B cell (primary cell): ENCODE measurements around the gene SLC9A9. TPM values are rescaled to one million over a fixed set of nuclear protein-coding genes. Genes with fewer than 3 reads are reported as not detected.

Experiments used
- ATAC-seq: fragments of 200-7000 bp; cut with Tn5 transposase; one replicate; pipeline ENCODE4 v1.10.0; 2021; ENCODE audit warnings: low read depth, mild to moderate bottlenecking, moderate number of reproducible peaks, moderate library complexity
- CTCF ChIA-PET: fragments of 350-600 bp; sonication (Branson Sonifier 250); formaldehyde crosslinking; loops from one replicate; lab custom pipeline; 2021; ENCODE audit warnings: antibody characterized with exemption, inconsistent platforms; lab: Charles Lee
- POLR2A ChIA-PET: fragments of 350-600 bp; sonication (Branson Sonifier 250); formaldehyde crosslinking; loops from one replicate; lab custom pipeline; 2021; ENCODE audit warnings: antibody characterized with exemption; lab: Charles Lee
- DNase-seq: peaks from one replicate; pipeline ENCODE4 v3.0.0; 2013
- H2AFZ ChIP-seq: 2 replicates; pipeline ENCODE4 v1.6.1; 2012; ENCODE audit warnings: mild to moderate bottlenecking, low read depth, low read length; ENCODE audit not compliant: insufficient read depth, poor library complexity, severe bottlenecking
- H3K27ac ChIP-seq, 2 donors: 1 replicate in 1 of 2; 2 replicates in 1 of 2; pipeline ENCODE4 v1.5.1; 2012 to 2013; ENCODE audit warnings: low read length in 2 of 2, mild to moderate bottlenecking in 2 of 2, moderate library complexity in 1 of 2
- H3K27me3 ChIP-seq, 4 experiments: fragments of 200-600 bp in 1 of 4; sonication (generic) in 1 of 4; replicated peaks in 1 of 4; 1 replicate in 2 of 4; 2 replicates in 2 of 4; pipeline versions ENCODE4 v1.6.1 to v1.7.0; 2013 to 2016; ENCODE audit warnings: low read length in 3 of 4, mild to moderate bottlenecking in 2 of 4, mixed read lengths in 1 of 4, moderate library complexity in 1 of 4; ENCODE audit not compliant: insufficient read depth in 4 of 4, control insufficient read depth in 3 of 4; ENCODE audit errors: control extremely low read depth in 1 of 4
- H3K36me3 ChIP-seq, 2 experiments: replicated peaks in 1 of 2; 1 replicate in 1 of 2; 2 replicates in 1 of 2; pipeline versions ENCODE4 v1.6.1 to v1.7.1; 2013; ENCODE audit warnings: low read length in 1 of 2; ENCODE audit not compliant: insufficient read depth in 2 of 2, control insufficient read depth in 1 of 2; ENCODE audit errors: control extremely low read depth in 1 of 2, extremely low read depth in 1 of 2
- H3K4me1 ChIP-seq, 2 donors: fragments of 200-600 bp in 1 of 2; sonication (generic) in 1 of 2; 1 replicate in 1 of 2; 2 replicates in 1 of 2; pipeline versions ENCODE4 v1.5.1 to v1.6.1; 2013 to 2017; ENCODE audit warnings: low read length in 2 of 2; ENCODE audit not compliant: control insufficient read depth in 2 of 2, insufficient read depth in 2 of 2
- H3K4me2 ChIP-seq: replicated peaks from 2 replicates; pipeline ENCODE3; 2012; ENCODE audit warnings: mild to moderate bottlenecking, low read depth, low read length; ENCODE audit not compliant: poor library complexity, severe bottlenecking
- H3K4me3 ChIP-seq, 5 experiments: fragments of 200-600 bp in 1 of 5; sonication (generic) in 1 of 5; 1 replicate in 3 of 5; 2 replicates in 2 of 5; pipeline versions ENCODE4 v1.5.1 to v1.7.0; 2011 to 2016; ENCODE audit warnings: low read length in 4 of 5, mild to moderate bottlenecking in 4 of 5, low read depth in 2 of 5, control low read depth in 1 of 5, moderate library complexity in 1 of 5; ENCODE audit not compliant: insufficient read depth in 1 of 5; ENCODE audit errors: control extremely low read depth in 1 of 5, extremely low read depth in 1 of 5
- H3K79me2 ChIP-seq: fragments of 200-600 bp; sonication (generic); one replicate; pipeline ENCODE4 v1.6.0; 2016; ENCODE audit warnings: low read length; ENCODE audit not compliant: control insufficient read depth, insufficient read depth
- H3K9ac ChIP-seq: fragments of 200-600 bp; sonication (generic); 2 replicates; pipeline ENCODE4 v1.6.1; 2017; ENCODE audit warnings: mild to moderate bottlenecking, low read length, moderate library complexity
- H3K9me3 ChIP-seq, 3 donors: one replicate each; pipeline versions ENCODE4 v1.6.1 to v1.7.1; 2013; ENCODE audit warnings: low read length in 2 of 3; ENCODE audit not compliant: control insufficient read depth in 2 of 3, insufficient read depth in 1 of 3; ENCODE audit errors: control extremely low read depth in 1 of 3
- H4K20me1 ChIP-seq: 2 replicates; pipeline ENCODE4 v1.6.0; 2012; ENCODE audit warnings: mild to moderate bottlenecking, low read length; ENCODE audit not compliant: insufficient read depth, control insufficient read depth, poor library complexity, severe bottlenecking
- H3K27ac Mint-ChIP-seq: one replicate; pipeline ENCODE4 v1.8.0; 2021; ENCODE audit warnings: mixed read lengths
- H3K27me3 Mint-ChIP-seq: one replicate; pipeline ENCODE4 v1.8.0; 2021; ENCODE audit warnings: mixed read lengths
- H3K4me1 Mint-ChIP-seq: one replicate; pipeline ENCODE4 v1.8.0; 2021; ENCODE audit warnings: mixed read lengths
- H3K4me3 Mint-ChIP-seq: one replicate; pipeline ENCODE4 v1.8.0; 2021; ENCODE audit warnings: mixed read lengths
- H3K9me3 Mint-ChIP-seq: one replicate; pipeline ENCODE4 v1.8.0; 2022; ENCODE audit warnings: mixed read lengths; ENCODE audit not compliant: insufficient read depth
- EZH2 ChIP-seq: IDR thresholded peaks from 2 replicates; pipeline ENCODE4 v1.6.1; 2012; ENCODE audit warnings: borderline replicate concordance, low read depth, mild to moderate bottlenecking, moderate library complexity, low read length; ENCODE audit not compliant: insufficient read depth, poor library complexity, severe bottlenecking
- WGBS: methylation state at CpG from one replicate; pipeline ENCODE4 v1.1.5; 2013; ENCODE audit warnings: missing lambda C conversion rate; ENCODE audit not compliant: insufficient coverage; 5-methylcytosine and 5-hydroxymethylcytosine counted together
- intact Hi-C: fragments of 100-400 bp; cut with micrococcal nuclease; formaldehyde crosslinking; loops from one replicate; pipeline ENCODE4 v1.10.0; 2022
- polyA plus RNA-seq: library from polyadenylated mRNA; depleted of rRNA; stranded (reverse); fragments of >200 nt; gene quantifications from 2 replicates; pipeline ENCODE4 v1.2.3, GENCODE V29; 2012
- total RNA-seq, 2 donors: library from RNA; stranded (reverse); fragments of 120-200 nt in 1 of 2; gene quantifications; 1 replicate in 1 of 2; 2 replicates in 1 of 2; pipeline versions ENCODE4 v1.2.3 to v1.2.4, GENCODE V29; 2013 to 2022
- TF ChIP-seq, protein P1 (sequence below): fragments of 200-600 bp; IDR thresholded peaks from one replicate; pipeline ENCODE4 v1.8.0; 2022; ENCODE audit warnings: antibody characterized with exemption, mild to moderate bottlenecking

SLC9A9 gene
- total and polyA plus RNA-seq, 2 donors (not counting 1 experiment from before 2014, with no cell fraction given) = 7.7 to 17.3 TPM

- Histone ChIP-seq H3K27ac (no peak overlapping the region), H3K79me2 (no peaks in the 10 kb centered on the region), H3K36me3 (peaks cover 0 to 4% of the 10 kb centered on the region in 2 experiments), H3K27me3 (no peaks in the 10 kb centered on the region), H3K4me1 (peaks cover 0 to 13% of the 10 kb centered on the region in 2 donors), H3K9me3 (no peaks in the 10 kb centered on the region), H3K4me2 (no peak overlapping the region), H3K4me3 (no peak overlapping the region), H4K20me1 (no peaks in the 10 kb centered on the region), H2AFZ (no peak overlapping the region), H3K9ac (no peak overlapping the region)
- peaks cover 8% of the 10 kb centered on the region for H3K4me1 Mint-ChIP-seq
- H3K9me3 Mint-ChIP-seq = no peaks in the 10 kb centered on the region
- no peak overlapping the region for H3K27ac Mint-ChIP-seq
- ChIA-PET CTCF (interaction anchor here (0.6 kb wide), 1 partner anchor 87 kb away, joined by 3 read pairs; no protein-coding TSS in a partner anchor), POLR2A (no interaction called here)
- TF ChIP-seq, protein P1, sequence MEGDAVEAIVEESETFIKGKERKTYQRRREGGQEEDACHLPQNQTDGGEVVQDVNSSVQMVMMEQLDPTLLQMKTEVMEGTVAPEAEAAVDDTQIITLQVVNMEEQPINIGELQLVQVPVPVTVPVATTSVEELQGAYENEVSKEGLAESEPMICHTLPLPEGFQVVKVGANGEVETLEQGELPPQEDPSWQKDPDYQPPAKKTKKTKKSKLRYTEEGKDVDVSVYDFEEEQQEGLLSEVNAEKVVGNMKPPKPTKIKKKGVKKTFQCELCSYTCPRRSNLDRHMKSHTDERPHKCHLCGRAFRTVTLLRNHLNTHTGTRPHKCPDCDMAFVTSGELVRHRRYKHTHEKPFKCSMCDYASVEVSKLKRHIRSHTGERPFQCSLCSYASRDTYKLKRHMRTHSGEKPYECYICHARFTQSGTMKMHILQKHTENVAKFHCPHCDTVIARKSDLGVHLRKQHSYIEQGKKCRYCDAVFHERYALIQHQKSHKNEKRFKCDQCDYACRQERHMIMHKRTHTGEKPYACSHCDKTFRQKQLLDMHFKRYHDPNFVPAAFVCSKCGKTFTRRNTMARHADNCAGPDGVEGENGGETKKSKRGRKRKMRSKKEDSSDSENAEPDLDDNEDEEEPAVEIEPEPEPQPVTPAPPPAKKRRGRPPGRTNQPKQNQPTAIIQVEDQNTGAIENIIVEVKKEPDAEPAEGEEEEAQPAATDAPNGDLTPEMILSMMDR = no peak
- TF ChIP-seq EZH2 = no peak
- H3K27me3 Mint-ChIP-seq = no peaks in the 10 kb centered on the region
- intact Hi-C loops = no loop called here
- ATAC-seq = peak; percentile 91
- peak; percentile 29 for DNase-seq
- H3K4me3 Mint-ChIP-seq = no peak overlapping the region
Measured at GRCh38 chr3:143266927-143267326, 581.3 kb downstream of the SLC9A9 start.

GRCh38 chr3:143266511-143266910 is 581.8 kb downstream of the SLC9A9 start:
- peaks cover 0 to 4% of the 10 kb centered on the region in 2 experiments for H3K36me3 ChIP-seq
- intact Hi-C loops = no loop called here
- H3K27ac ChIP-seq = no peak overlapping the region
- WGBS = no CpG with 5 or more reads among the region's 2 CpGs
- no peak overlapping the region for H3K4me2 ChIP-seq
- H3K9me3 Mint-ChIP-seq = no peaks in the 10 kb centered on the region
- no peaks in the 10 kb centered on the region for H3K79me2 ChIP-seq
- peaks cover 0 to 13% of the 10 kb centered on the region in 2 donors for H3K4me1 ChIP-seq
- no peak overlapping the region for H3K9ac ChIP-seq
- ChIA-PET POLR2A (no interaction called here), CTCF (no interaction called here)
- H3K27ac Mint-ChIP-seq = no peak overlapping the region
- TF ChIP-seq EZH2 = no peak
- TF ChIP-seq, protein P1 = no peak
- H2AFZ ChIP-seq = no peak overlapping the region
- DNase-seq (no peak), ATAC-seq (no peak)
- no peaks in the 10 kb centered on the region for H4K20me1 ChIP-seq
- no peaks in the 10 kb centered on the region for H3K9me3 ChIP-seq
- H3K4me1 Mint-ChIP-seq = peaks cover 8% of the 10 kb centered on the region
- H3K4me3 ChIP-seq = no peak overlapping the region
- H3K4me3 Mint-ChIP-seq = no peak overlapping the region
- H3K27me3 ChIP-seq = no peaks in the 10 kb centered on the region
- no peaks in the 10 kb centered on the region for H3K27me3 Mint-ChIP-seq
